Head of caudate nucleus (tissue), 42 donors: ENCODE results near the gene TIMM13.
"Not testable (repeated sequence)": the region's sequence is repeated elsewhere in the genome, so short reads cannot be mapped to it uniquely, and the experiment has no call there.

Experiments used
- DNase-seq, 42 donors: peaks; one replicate each; pipeline versions ENCODE4 v3.0.0 to v3.0.0-alpha.2; 2020 to 2021; ENCODE audit warnings: mixed read lengths in 7 of 42
- intact Hi-C: fragments of 100-400 bp; cut with DNase I; formaldehyde crosslinking; loops from one replicate; pipeline ENCODE4 v1.15.0; 2022

TIMM13 gene

DNA sequence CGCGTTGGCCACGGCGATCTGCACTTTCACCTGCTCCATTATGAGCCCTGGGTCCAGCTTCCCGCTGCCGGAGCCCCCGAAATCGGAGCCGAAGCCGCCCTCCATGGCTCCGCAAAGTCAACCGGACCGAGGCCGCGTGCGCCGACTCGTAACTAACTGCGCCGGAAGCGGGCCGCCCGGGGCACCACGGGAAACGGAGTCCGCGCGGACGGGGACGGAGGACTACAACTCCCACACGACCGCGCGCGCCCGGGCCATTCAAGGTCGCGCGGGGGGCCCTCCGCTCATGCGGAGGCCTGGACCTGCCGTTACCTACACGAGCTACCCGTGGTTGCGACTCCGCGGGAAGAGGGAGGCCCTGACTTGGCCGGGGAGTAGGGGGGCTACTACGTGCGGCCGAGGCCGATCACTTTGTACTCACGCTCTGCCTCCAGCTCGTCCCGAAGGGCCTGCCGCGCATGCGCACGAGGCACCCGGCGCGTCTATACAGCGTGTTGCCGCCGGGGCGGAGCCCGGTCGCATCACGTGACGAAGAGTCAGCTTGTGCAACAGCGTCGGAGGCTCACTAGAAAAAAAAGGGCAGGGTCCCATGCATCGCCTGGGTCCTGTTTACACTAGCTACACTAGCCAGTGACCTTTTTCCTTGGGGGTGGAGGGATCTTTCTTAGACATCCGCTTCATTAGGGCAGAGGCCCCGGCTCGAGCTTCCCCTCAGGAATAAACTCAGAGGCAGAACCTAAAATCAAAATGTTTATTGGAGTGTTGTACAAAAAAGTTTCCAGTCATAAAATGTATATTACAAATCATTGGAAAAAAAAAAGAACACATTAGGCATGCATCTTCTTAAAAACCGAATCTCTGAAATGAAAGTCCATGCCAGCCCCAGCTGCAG lies at the start of gene TIMM13:
TSS of gene TIMM13 (minus strand) at position 158 of the 892 bp plus-strand sequence. CDS start at position 105, 53 bp downstream.
- intact Hi-C loops = no loop called here
- DNase-seq = peak; percentile 92 to 99 (median 97)

DNA sequence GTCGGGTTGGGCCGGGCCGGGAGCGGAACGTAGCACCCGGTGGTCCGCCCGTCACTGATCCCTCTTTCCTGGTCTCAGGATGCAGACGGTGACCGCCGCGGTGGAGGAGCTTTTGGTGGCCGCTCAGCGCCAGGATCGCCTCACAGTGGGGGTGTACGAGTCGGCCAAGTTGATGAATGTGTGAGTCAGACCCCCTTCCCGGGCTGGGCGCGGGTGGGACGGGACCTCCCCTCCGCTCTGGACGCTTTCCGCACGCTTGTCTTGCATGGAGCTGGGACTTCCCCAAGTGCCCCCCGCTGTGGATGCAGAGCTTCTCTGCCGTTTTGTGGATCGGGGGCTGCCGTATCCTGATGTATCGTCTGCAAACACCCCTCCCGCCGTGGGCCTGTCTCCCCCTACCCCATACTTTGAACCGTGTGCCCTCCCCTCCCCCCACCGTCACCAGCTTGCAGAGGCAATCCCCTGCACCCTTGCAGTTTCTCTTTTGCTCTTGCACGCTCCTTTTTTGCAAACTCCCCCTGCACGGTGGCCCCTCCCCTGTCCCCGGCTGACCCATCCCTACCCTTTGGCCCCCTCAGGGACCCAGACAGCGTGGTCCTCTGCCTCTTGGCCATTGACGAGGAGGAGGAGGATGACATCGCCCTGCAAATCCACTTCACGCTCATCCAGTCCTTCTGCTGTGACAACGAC lies 49.2 kb upstream of the TIMM13 start:
- intact Hi-C loops = loop anchor here (5.0 kb wide), 2 partner anchors 66 to 101 kb away; no protein-coding TSS in a partner anchor
- peak in 36 of 42 donors; percentile 23 to 78 (median 44) for DNase-seq

DNA sequence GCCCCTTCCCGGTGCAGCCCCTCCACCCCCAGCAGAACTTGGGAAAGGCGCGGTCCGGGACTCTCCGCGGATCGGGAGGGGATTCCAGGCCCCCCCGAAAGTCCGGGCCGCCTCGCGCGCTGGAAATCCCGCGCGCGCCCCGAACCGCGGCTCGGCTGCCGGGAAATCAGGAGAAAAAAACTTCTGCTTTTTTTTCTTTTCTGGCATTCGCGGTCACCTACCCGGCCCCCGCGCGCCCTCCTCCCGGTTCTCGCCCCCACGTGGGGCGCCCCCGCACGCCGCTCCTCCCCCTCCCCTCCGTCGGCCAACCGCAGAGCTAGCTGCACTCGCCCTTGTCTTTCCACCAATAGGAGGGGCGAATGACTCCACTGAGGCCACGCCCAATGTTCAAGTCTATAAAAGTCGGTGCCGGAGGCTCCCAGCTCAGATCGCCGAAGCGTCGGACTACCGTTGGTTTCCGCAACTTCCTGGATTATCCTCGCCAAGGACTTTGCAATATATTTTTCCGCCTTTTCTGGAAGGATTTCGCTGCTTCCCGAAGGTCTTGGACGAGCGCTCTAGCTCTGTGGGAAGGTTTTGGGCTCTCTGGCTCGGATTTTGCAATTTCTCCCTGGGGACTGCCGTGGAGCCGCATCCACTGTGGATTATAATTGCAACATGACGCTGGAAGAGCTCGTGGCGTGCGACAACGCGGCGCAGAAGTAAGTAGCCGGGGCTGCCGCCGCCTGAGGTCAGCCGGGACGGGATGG lies 48.5 kb upstream of the TIMM13 start, which contains the start of gene GADD45B:
TSS of gene GADD45B (plus strand) at position 426 of the 749 bp plus-strand sequence. CDS start at position 658, 232 bp downstream.
- intact Hi-C loops = loop anchor here (2.0 to 5.0 kb wide), 3 partner anchors 66 to 135 kb away; no protein-coding TSS in a partner anchor
- peak; percentile 95 to 100 (median 98) for DNase-seq

DNA sequence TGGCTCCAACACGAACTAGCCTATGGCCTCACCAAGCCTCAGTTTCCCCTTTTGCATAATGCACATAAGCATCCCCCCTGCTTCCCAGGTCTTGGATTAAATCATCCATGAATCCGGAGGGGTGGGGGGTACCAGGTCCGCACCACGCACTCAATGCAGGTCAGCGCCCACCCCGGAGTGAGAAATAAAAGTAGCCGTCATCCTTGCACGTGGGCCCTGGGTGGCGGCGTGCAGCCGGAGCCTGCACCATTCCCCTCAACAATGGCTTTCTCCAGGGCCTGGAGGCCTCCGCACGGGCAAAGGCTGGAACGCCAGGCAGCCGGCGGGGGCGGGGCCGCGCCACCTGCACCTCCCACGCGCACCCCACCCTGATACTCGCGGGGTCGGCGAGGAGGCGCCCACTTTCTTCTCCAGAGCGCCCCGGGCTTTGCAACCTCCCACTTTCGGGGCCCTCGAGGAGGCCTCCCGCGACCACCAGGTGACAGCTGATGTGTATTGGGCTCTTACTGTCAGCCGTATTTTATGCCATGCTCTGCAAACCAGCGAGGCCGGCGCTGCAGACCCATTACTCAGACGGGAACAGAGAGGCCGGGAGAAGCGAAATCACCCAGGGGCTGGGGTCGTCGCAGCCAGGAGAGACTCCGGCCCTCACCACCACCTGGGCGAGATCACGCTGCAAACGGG lies 47.8 kb upstream of the TIMM13 start:
- DNase-seq = peak in 32 of 42 donors; percentile 27 to 74 (median 44)
- intact Hi-C loops = loop anchor here (2.0 to 5.0 kb wide), 3 partner anchors 67 to 136 kb away; no protein-coding TSS in a partner anchor

DNA sequence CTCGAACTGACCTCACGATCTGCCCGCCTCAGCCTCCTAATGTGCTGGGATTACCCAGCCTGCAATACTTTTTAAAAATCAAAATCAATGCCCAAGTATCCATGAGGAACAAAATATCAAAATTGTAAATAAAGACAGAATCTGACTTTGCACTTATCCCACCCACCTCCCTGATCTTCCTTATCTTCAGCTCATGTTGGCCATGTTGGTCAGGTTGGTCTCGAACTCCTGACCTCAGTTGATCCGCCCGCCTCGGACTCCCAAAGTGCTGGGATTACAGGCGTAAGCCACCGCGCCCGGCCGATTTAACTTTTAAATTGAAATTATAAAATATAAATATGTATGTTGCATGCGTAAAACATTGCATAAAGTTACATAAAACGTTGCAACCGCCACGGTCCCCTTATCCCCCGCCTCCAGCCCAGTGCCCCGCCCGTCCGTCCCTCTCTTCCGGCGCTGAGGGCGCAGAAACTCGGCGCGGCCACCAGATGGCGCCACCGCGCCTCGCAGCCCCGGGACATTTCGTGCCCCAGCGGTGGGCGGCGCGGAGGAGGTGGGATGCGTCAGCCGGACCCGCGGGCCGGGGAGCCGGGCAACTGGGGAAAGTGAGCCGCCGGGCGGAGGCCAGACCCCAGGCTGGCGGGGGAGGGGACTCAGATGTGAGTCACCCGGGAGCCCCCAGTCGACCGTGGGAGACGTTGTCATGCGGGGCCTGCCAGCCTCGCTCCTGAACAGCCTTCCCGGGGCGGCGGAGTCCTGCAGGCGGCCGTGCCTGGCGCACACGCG lies 47.0 kb upstream of the TIMM13 start:
- peak; percentile 61 to 95 (median 85) for DNase-seq
- intact Hi-C loops = loop anchor here (2.0 to 5.0 kb wide), 3 partner anchors 68 to 136 kb away; no protein-coding TSS in a partner anchor

DNA sequence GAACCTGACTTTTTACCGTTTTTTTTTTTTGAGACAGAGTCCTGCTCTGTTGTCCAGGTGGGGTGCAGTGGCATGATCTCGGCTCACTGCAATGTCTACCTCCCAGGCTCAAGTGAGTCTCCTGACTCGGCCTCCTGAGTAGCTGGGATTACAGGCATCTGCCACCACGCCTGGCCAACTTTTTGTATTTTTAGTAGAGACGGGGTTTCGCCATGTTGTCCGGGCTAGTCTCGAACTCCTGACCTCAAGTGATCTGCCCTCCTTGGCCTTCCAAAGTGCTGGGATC lies 42.5 kb upstream of the TIMM13 start:
- DNase-seq, intact Hi-C loops: not testable (repeated sequence)

DNA sequence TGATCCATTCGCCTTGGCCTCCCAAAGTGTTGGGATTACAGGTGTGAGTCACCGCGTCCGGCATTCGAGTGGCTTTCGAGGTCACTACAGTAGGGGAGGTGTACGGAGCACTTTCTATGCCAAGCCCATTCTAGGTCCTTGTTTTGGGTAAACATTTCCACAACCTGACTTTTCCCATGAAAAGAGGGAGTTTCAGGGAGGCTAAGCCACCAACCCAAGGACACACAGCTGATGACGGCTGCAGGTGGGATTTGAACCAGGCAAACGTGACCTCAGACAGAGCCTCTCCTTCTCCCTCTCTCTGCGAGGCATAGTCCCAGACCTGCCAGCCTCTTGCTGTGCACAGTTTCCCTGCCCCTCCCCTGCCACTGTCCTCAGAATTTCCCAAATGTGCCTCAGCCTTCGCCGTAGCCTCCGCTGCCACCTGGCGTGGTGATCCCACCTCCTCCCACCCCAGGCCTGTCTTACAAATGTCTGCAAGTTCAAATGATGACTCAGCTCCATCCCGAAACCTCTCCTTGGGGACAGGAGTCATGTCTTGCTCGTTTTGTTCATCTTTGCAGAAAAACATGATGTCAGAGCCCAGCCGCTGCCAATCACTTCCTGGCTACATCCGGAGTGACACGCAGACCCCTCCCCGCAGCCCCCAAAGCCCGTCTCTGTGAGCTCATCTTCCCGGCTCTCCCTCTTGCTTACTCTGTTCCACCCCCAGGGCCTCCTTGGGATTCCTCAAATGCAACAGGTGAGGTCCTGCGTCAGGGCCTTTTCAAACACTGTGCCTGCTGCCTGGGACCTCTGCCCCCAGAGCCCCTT lies 41.9 kb upstream of the TIMM13 start:
- DNase-seq = peak in 5 of 42 donors; percentile 34 to 56 (median 54)
- intact Hi-C loops = no loop called here

DNA sequence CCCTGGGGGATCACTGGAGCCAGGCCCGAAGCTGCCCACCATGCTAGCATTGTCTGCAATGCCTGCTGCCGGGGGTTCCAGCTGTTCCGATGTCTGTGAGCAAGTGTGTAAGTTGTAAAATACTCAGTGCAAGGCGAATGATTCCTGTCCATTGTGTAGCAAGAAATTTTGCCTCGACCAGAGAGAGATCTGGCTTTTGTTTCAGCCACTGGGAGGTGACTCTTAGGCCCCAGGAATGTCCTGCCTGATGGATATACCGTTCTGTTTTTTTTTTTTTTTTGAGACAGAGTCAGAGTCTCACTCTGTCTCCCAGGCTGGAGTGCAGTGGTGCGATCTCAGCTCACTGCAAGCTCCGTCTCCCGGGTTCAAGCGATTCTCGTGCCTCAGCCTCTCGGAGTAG lies 41.2 kb upstream of the TIMM13 start:
- intact Hi-C loops = no loop called here
- no peak for DNase-seq

DNA sequence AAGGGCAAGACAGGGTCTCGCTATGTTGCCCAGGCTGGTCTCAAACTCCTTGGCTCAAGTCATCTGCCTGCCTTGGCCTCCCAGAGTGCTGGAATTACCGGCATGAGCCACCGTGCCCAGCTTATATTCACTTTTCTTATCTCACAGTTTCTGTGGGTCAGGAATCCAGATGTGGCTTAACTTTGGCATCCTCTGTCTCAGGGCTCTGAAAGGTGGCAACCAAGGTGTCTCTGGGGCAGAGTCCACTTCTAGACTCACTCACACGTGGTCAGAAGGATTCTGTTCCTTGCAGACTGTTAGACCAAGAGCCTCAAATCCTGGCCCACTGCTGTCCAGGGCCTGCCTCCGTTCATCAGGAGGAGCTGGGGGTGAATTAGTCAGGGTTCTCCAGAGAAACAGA lies 37.0 kb upstream of the TIMM13 start:
- no peak for DNase-seq
- intact Hi-C loops = no loop called here

DNA sequence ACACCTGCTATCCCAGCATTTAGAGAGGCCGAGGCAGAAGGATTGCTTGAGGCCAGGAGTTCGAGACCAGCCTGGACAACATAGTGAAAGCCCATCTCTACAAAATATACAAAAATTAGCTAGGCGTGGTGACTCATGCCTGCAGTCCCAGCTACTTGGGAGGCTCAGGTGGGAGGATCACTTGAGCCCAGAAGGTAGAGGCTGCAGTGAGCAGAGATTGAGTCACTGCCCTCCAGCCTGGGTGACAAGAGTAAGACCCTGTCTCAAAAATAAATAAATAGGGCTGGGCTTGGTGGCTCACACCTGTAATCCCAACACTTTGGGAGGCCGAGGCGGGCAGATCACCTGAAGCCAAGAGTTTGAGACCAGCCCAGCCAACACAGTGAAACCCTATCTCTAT lies 36.3 kb upstream of the TIMM13 start:
- DNase-seq, intact Hi-C loops: not testable (repeated sequence)

DNA sequence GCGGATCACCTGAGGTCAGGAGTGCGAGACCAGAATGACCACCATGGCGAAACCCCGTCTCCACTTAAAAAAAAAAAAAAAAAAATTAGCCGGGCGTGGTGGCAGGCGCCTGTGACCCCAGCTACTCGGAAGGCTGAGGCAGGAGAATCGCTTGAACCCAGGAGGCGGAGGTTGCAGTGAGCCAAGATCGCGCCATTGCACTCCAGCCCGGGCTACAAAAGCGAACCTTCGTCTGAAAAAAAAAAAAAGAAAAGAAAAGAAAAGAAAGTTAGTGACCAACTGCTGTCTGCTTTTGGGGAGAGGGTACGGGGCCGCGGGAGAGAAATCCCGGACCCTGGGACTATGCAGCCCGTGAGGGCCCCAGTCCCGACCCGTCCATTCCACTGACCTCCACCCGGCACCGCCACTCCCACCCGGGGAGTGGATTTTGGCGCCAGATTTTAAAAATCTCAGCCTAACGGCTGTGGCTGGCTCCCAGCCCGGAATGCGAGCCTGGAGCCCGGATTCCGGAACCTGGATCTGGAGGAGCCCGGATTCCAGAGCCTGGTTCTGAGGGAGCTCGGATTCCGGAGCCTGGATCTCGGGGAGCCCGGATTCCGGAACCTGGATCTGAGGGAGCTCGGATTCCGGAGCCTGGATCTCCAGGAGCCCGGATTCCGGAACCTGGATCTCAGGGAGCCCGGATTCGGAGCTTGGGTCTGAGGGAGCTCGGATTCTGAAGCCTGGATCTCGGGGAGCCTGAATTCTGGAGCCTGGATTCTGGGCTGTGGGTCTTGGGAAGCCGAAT lies 35.4 kb upstream of the TIMM13 start:
- DNase-seq = peak; percentile 75 to 94 (median 86)
- intact Hi-C loops = no loop called here

DNA sequence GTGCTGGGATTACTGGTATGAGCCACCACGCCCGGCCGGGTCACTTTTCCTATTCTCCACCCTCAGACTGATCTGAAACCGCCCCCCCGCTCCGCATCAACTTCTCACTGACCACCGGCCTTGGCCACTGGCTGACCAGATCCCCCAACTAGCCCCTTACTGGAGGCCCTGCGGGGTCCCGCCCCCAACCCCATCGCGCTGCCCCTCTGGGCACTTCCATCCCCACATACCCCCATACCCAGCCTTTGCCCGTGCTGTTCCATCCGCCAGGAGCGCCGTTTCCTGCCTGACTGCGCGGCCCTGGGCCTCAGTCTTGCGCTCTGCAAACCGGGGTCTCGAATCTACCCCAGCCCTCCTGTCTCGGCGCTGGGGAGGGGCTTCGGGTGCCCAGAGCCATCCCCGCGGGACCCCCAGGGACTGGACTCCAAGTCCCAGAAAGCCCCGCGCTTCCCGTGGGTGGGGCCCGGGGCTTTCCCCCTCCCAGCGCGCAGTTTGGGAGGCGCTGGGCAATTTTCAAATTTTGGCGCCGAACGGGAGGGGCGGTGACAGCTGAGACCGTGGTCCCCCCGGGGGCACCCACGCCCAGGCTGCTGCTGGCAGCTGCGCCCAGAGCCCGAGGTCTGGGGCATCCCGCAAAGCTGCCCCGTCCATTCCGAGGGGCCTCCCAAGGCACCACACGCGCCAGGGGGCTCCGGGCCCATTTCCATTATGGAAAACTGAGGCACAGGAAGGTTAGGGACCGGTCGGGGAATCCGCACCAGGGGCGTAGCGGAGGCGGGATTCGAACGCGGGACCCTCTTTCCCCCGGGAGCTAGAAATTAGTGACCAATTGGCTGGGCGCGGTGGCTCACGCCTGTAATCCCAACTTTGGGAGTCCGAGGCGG lies 34.6 kb upstream of the TIMM13 start:
- intact Hi-C loops = no loop called here

DNA sequence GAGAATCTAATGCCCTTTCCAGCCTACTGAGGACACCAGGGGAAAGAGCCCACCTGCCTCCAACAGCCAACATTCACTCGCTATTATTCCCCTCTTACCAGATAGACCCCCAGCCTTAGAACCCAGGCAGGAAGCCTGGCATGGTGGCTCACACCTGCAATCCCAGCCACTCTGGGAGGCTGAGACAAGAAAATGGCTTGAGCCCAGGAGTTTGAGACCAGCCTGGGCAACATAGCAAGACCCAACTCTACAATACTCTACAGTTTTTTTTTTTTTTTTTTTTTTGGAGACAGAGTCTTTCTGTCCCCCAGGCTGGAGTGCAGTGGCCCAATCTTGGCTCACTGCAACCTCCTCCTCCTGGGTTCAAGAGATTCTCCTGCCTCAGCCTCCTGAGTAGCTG lies 32.9 kb upstream of the TIMM13 start:
- no peak for DNase-seq
- intact Hi-C loops = no loop called here

More for the DNA sequence above, 34.6 kb upstream of the TIMM13 start:
- DNase-seq = peak in 28 of 42 donors; percentile 18 to 70 (median 33)

DNA sequence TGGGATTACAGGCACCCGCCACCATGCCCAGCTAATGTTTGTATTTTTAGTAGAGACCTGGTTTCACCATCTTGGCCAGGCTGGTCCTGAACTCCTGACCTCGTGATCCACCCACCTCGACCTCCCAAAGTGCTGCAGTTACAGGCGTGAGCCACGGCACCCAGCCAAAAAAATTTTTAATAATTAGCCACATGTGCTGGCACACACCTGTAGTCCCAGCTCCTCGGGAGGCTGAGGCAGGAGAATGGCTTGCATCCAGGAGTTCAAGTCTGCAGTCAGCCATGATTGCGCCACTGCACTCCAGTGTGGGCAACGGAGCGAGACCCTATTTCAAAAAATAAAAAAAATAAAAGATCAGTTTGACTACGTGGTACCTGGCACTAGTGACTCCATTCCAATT lies 31.4 kb upstream of the TIMM13 start:
- intact Hi-C loops, DNase-seq: not testable (repeated sequence)

DNA sequence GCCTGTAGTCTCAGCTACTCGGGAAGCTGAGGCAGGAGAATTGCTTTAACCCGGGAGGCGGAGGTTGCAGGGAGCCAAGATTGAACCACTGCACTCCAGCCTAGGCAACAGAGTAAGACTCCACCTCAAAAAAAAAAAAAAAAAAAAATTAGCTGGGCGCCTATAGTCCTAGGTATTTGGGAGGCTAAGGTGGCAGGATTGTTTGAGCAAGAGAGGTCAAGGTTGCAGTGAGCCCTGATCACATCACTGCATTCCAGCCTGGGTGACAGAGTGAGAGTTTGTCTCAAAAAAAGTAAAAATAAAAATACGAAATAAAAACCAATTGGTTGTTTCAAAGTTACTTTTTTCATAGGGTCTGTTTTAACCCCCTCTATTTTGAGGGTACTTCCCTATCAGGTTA lies 30.7 kb upstream of the TIMM13 start:
- no peak for DNase-seq
- intact Hi-C loops = no loop called here
